ENCODE measurements around the gene TBX1. TPM values are rescaled to one million over a fixed set of nuclear protein-coding genes. Genes with fewer than 3 reads are reported as not detected.

TBX1 gene
- total and polyA plus RNA-seq, 2 of the 8 experiments (the other 6 are each of a cell fraction or from before 2014, with no cell fraction given): 0.28 TPM; not detected in 1

GRCh38 chr22:19717181-19717580 lies 43.4 kb upstream of the TBX1 start (continued):
- no peak for TF ChIP-seq BACH1 (IDR thresholded peaks at IDR 0.05; ENCODE audit: low read length)
- TF ChIP-seq HDAC6 (IDR thresholded peaks at IDR 0.05; ENCODE audit: low read depth, low read length): no peak
- no peak for TF ChIP-seq MAFK (IDR thresholded peaks at IDR 0.05; ENCODE audit: low read depth, low read length)
- no peak for TF ChIP-seq EZH2 (IDR thresholded peaks at IDR 0.05; ENCODE audit: low read depth, low read length, severe bottlenecking)
- TF ChIP-seq GTF2F1 (IDR thresholded peaks at IDR 0.05; ENCODE audit: borderline replicate concordance, low read depth, low read length): no peak
